GM10248 (cell line): ENCODE results near the gene DOCK9.

ENCODE experiments used
- CTCF ChIA-PET: fragments of 300-600 bp; sonication (Branson Sonifier 250); formaldehyde crosslinking; extraction: SDS; loops from one replicate; lab custom pipeline; 2021; ENCODE audit warnings: antibody characterized with exemption; lab: Yijun Ruan, JAX
- POLR2A ChIA-PET: fragments of 350-650 bp; sonication (Branson Sonifier 250); formaldehyde crosslinking; extraction: SDS; loops from one replicate; lab custom pipeline; 2020; ENCODE audit warnings: antibody characterized with exemption; lab: Yijun Ruan, JAX
- DNase-seq: peaks from one replicate; pipeline ENCODE4 v3.0.0; 2012; ENCODE audit errors: extremely low spot score
- TF ChIP-seq, protein P1 (sequence below): IDR thresholded peaks from 2 replicates; pipeline ENCODE4 v1.5.1; 2012; ENCODE audit warnings: mild to moderate bottlenecking, low read depth; ENCODE audit errors: extremely low read depth, missing control alignments, control extremely low read depth

The DOCK9 gene

DNA sequence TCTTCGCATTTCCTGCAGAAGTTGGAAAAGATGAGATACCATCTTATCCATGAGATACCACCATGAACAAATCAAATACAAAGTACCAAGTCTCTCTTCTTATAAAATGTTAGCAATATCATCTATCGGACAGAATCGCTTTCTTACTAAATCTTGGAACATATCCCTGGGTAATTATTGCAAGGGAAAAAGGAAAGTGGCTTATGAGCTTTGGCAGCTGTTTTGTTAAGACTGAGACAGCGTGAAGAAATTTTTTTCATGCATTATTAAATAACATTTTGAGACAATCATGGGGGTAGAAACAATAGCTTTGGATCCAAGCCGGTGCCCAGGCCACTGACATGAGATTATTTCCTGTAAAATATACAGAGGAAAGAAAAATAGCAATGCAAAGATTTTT, 84.5 kb downstream of the DOCK9 start:
- POLR2A ChIA-PET, result no interaction called here
- TF ChIP-seq, protein P1, sequence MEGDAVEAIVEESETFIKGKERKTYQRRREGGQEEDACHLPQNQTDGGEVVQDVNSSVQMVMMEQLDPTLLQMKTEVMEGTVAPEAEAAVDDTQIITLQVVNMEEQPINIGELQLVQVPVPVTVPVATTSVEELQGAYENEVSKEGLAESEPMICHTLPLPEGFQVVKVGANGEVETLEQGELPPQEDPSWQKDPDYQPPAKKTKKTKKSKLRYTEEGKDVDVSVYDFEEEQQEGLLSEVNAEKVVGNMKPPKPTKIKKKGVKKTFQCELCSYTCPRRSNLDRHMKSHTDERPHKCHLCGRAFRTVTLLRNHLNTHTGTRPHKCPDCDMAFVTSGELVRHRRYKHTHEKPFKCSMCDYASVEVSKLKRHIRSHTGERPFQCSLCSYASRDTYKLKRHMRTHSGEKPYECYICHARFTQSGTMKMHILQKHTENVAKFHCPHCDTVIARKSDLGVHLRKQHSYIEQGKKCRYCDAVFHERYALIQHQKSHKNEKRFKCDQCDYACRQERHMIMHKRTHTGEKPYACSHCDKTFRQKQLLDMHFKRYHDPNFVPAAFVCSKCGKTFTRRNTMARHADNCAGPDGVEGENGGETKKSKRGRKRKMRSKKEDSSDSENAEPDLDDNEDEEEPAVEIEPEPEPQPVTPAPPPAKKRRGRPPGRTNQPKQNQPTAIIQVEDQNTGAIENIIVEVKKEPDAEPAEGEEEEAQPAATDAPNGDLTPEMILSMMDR, result no peak
- CTCF ChIA-PET, result no interaction called here
- DNase-seq, result no peak

DNA sequence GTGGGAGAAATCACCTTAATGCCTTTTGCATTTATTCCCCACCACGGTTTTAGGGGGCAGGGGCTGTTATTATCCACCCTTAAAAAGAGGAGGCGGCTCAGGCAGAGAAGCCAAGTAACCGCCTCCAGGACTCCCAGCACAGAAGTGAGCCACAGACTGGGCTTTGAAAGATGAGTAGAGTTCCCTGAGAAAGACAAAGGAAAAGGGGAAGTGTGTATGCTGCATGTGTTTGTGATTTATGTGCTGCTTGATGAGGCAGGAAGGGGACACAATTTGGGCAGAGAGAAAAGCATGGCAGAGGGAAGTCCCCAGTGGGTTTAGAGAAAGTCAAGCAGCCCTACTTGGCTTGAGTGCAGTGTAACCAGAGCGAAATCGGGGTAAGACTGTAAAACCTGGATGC, 85.0 kb downstream of the DOCK9 start:
- ChIA-PET POLR2A (no interaction called here), CTCF (no interaction called here)
- no peak for DNase-seq
- TF ChIP-seq, protein P1, result no peak

DNA sequence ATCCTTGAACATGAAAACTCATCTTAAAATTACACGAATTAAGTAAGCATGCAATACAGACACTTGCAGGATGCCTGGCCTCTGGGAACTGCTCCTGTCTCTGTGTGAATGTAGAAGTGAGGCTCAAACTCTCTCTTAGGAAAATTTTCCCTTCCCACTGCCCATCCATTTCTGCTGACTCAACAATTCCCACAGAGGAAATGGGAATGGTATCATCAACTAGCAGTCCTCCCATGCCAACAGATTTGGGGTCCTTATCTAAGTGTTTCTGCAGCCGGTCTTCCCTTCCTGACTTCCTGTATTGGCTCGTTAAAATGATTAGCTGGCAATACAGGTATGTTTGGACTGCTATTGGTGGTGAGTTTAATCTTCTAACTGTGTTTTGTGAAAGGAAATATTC, 85.8 kb downstream of the DOCK9 start:
- TF ChIP-seq, protein P1, result no peak
- CTCF ChIA-PET, result no interaction called here
- POLR2A ChIA-PET, result no interaction called here

DNA sequence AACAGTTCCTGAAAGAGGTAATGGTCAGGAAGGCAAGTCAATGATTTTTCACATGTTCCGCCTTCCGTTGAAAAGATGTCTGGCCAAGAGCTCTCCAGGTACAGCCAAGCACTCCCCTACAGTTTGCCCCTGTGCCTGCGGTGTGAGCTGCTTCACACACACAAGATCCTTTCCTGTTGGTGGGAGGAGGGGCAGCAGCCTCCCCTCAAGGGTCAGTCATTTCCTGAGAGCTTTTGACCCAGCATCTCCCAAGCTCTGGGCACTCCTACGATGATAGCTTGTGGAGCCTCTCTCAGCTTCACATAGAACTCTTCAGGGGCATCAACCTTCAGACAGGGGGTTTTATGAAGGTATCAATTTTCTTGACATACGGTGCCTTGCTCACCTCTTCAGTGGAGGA, 86.9 kb downstream of the DOCK9 start:
- no peak for DNase-seq
- ChIA-PET CTCF (interaction anchor here (0.8 to 1.6 kb wide), 2 partner anchors 16 to 362 kb away, joined by 3 read pairs; no protein-coding TSS in a partner anchor), POLR2A (no interaction called here)
- TF ChIP-seq, protein P1, result no peak

More for the DNA sequence above, 85.8 kb downstream of the DOCK9 start:
- DNase-seq, result no peak

DNA sequence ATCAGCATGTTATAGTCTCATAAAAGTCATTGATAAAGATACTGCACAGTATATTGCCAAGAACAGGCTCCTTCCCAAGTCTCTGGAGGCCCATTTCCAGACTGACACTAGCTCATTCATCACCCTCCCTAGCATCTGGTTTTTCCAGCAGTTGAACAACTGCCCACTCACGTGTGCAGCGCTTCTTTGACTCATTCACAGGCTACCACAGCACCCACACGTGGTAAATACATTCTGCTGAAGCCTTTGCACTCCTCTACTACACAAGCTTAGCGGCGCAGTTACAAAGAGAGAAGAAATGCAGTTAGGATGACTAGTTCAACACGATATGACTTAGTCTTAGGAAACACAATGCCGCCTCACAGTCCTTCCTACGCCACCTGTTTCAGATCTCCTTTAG, 87.7 kb downstream of the DOCK9 start:
- ChIA-PET CTCF (interaction anchor here (0.8 to 1.6 kb wide), 6 partner anchors 12 to 361 kb away, joined by 3 to 5 read pairs (median 3); no protein-coding TSS in a partner anchor), POLR2A (no interaction called here)
- TF ChIP-seq, protein P1, result no peak
- no peak for DNase-seq

DNA sequence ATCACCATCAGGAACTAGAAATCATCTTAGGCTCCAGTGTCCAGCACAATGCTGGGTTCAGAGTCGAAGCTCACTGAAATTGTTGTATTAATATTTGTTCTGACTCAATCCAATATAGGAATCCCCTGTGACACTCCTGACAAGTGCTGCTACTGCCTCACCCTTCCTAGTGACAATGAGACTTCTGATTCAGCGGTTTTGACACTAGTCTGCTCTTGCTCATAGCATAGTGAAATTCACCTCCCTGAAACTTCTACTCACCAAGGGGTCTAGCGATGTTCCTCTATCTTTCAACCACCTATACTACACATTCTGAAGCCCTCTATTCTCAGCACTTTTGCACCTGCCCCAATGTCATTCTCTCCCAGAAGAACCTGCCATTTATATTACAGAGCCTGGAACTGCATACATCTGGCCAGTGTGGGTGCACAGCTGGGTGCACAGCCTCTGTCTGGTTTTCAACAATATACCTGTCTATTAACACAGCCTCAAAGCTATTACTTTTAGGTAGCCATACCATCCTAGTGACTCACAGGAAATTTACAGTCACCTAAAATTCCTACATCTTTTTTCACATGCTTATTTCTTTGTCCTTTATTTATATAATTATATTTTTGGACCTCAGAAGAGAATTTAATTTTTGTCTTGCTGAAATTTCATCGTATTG, 88.3 kb downstream of the DOCK9 start:
- DNase-seq, result no peak
- CTCF ChIA-PET, result interaction anchor here (0.9 to 1.6 kb wide), 5 partner anchors 11 to 287 kb away, joined by 3 to 5 read pairs (median 3); no protein-coding TSS in a partner anchor
- POLR2A ChIA-PET, result no interaction called here
- TF ChIP-seq, protein P1, result no peak
